ENCODE measurements around the gene ZSCAN5A.

DNA sequence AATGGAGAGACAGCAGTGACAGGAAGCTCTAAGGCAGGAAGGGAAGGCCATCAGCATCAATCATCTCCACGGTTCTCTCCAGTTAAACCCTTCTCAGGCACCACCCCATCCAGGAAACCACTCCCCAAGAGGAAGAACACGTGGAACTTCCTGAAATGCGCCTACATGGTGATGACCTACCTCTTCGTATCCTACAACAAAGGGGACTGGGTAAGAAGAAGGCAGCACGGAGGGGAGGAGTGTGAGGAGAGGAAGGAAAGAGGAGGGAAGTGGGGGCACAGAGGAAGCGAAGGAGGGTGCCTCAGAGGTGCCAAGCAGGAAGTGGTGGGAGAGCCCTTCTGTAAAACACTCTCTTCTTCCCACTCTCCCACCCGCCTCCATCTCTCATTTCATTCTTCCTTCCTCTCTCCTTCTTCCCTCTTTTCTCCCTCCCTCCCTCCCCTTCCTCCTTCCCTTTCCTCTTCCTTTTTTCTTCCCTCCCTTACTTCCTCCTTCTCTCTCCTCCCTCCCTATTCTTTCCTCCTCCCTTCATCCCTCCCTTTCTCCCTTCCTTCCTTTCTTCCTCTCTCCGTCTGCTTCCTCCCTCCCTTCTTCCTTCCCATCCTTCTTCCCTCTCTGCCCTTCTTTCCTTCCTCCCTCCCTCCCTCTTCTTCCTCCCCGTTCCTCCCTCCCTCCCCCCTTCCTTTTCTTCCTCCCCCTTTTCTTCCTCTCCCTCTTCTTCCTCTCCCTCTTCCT is 12.6 kb downstream of the ZSCAN5A start:
- TF ChIP-seq, protein P1, sequence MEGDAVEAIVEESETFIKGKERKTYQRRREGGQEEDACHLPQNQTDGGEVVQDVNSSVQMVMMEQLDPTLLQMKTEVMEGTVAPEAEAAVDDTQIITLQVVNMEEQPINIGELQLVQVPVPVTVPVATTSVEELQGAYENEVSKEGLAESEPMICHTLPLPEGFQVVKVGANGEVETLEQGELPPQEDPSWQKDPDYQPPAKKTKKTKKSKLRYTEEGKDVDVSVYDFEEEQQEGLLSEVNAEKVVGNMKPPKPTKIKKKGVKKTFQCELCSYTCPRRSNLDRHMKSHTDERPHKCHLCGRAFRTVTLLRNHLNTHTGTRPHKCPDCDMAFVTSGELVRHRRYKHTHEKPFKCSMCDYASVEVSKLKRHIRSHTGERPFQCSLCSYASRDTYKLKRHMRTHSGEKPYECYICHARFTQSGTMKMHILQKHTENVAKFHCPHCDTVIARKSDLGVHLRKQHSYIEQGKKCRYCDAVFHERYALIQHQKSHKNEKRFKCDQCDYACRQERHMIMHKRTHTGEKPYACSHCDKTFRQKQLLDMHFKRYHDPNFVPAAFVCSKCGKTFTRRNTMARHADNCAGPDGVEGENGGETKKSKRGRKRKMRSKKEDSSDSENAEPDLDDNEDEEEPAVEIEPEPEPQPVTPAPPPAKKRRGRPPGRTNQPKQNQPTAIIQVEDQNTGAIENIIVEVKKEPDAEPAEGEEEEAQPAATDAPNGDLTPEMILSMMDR (conservative IDR thresholded peaks at IDR 0.05; ENCODE audit: low read length), result no peak
- TF ChIP-seq EZH2phosphoT487 (IDR thresholded peaks at IDR 0.05; ENCODE audit: borderline replicate concordance, low read depth, low read length), result no peak

Measured in OCI-LY7 (cell line).